ENCODE results near the gene CHTOP. TPM values are rescaled to one million over a fixed set of nuclear protein-coding genes. Genes with fewer than 3 reads are reported as not detected.

Gene CHTOP
- total and polyA plus RNA-seq, 2 experiments from 2014 or later = 73.4 to 97.8 TPM

GRCh38 chr1:153652805-153653500, 19.1 kb downstream of the CHTOP start:
- Histone ChIP-seq H3K27ac (ENCODE audit: low read depth) (no peak overlapping the region), H3K79me2 (replicated peaks; ENCODE audit: insufficient read depth) (no peaks in the 10 kb centered on the region), H3K9me2 (ENCODE audit: insufficient read depth) (no peaks in the 10 kb centered on the region), H3K36me3 (ENCODE audit: insufficient read depth) (no peaks in the 10 kb centered on the region), H3K4me3 (no peak overlapping the region), H3K4me2 (no peak overlapping the region), H4K20me1 (replicated peaks; ENCODE audit: insufficient read depth) (0 out of 2 replicates have a peak, but pooled peaks cover 3% of the 10 kb centered on the region), H3K4me1 (ENCODE audit: insufficient read depth) (no peaks in the 10 kb centered on the region), H3K27me3 (ENCODE audit: insufficient read depth) (no peaks in the 10 kb centered on the region), H2AFZ (no peak overlapping the region), H3F3A (replicated peaks; ENCODE audit: low read depth) (no peaks in the 10 kb centered on the region)
- Mint-ChIP-seq H3K27me3 (ENCODE audit: insufficient read depth, low read depth, poor library complexity) (peaks cover 12% of the 10 kb centered on the region), H3K36me3 (ENCODE audit: low read depth) (no peaks in the 10 kb centered on the region), H3K27ac (no peak overlapping the region), H3K4me1 (no peaks in the 10 kb centered on the region), H3K9me3 (no peaks in the 10 kb centered on the region), H3K4me3 (no peak overlapping the region)
- ATAC-seq (no peak), DNase-seq (ENCODE audit: low spot score) (no peak)
- no peak for TF ChIP-seq ZNF331 (CRISPR knock-in tag; IDR thresholded peaks at IDR 0.05; ENCODE audit: low read depth)
- TF ChIP-seq CTCF (conservative IDR thresholded peaks at IDR 0.05; ENCODE audit: low read depth in 2 of 2) = no peak
- no peak for TF ChIP-seq STAT1 (IDR thresholded peaks at IDR 0.05; ENCODE audit: unreplicated experiment)
- TF ChIP-seq ETS1 (IDR thresholded peaks at IDR 0.05) = no peak
- TF ChIP-seq NANOG (IDR thresholded peaks at IDR 0.05; ENCODE audit: borderline replicate concordance) = no peak
- no peak for TF ChIP-seq EZH2 (IDR thresholded peaks at IDR 0.05; ENCODE audit: low read depth, unreplicated experiment)
- no peak for TF ChIP-seq REST (IDR thresholded peaks at IDR 0.05; ENCODE audit: unreplicated experiment)
- no peak for TF ChIP-seq CREB1 (CRISPR knock-in tag; IDR thresholded peaks at IDR 0.05; ENCODE audit: low read depth)
- no peak for TF ChIP-seq POLR2AphosphoS5 (IDR thresholded peaks at IDR 0.05; ENCODE audit: low read depth)
